IPS-NIHi11 (cell line): ENCODE results near the gene IL1RAP.
A peak's percentile ranks its signal among the peaks of the same experiment; 100 is the strongest.

ENCODE experiments used
- DNase-seq: peaks from one replicate; pipeline ENCODE4 v3.0.0; 2012; ENCODE audit warnings: mixed read lengths, low spot score

Gene IL1RAP

GRCh38 chr3:190579514-190580137 lies 65.7 kb downstream of the IL1RAP start:
- DNase-seq: no peak

GRCh38 chr3:190580417-190580816 lies 66.5 kb downstream of the IL1RAP start:
- no peak for DNase-seq

GRCh38 chr3:190581041-190581541 lies 67.2 kb downstream of the IL1RAP start:
- no peak for DNase-seq

- no peak for DNase-seq
Measured at GRCh38 chr3:190582667-190583066, 68.8 kb downstream of the IL1RAP start.

GRCh38 chr3:190585805-190586630 lies 72.1 kb downstream of the IL1RAP start:
- peak; percentile 62 for DNase-seq

- DNase-seq: peak; percentile 19
Measured at GRCh38 chr3:190586631-190587011, 72.7 kb downstream of the IL1RAP start.

- no peak for DNase-seq
Measured at GRCh38 chr3:190588570-190588969, 74.7 kb downstream of the IL1RAP start.

- no peak for DNase-seq
Measured at GRCh38 chr3:190589326-190589725, 75.4 kb downstream of the IL1RAP start.

- no peak for DNase-seq
Measured at GRCh38 chr3:190591080-190591479, 77.2 kb downstream of the IL1RAP start.

GRCh38 chr3:190593075-190593474 lies 79.2 kb downstream of the IL1RAP start:
- no peak for DNase-seq

GRCh38 chr3:190594171-190594570 lies 80.3 kb downstream of the IL1RAP start:
- no peak for DNase-seq

- no peak for DNase-seq
Measured at GRCh38 chr3:190595179-190595795, 81.4 kb downstream of the IL1RAP start.

- DNase-seq: no peak
Measured at GRCh38 chr3:190595807-190596206, 81.9 kb downstream of the IL1RAP start.

GRCh38 chr3:190596349-190597285 lies 82.7 kb downstream of the IL1RAP start:
- DNase-seq: no peak

GRCh38 chr3:190597291-190597690 lies 83.4 kb downstream of the IL1RAP start:
- peak; percentile 20 for DNase-seq

GRCh38 chr3:190601622-190602021 lies 87.7 kb downstream of the IL1RAP start:
- no peak for DNase-seq

GRCh38 chr3:190605385-190605784 lies 91.5 kb downstream of the IL1RAP start:
- DNase-seq: no peak

GRCh38 chr3:190606596-190606995 lies 92.7 kb downstream of the IL1RAP start:
- DNase-seq: no peak

- no peak for DNase-seq
Measured at GRCh38 chr3:190607021-190607420, 93.1 kb downstream of the IL1RAP start.

- no peak for DNase-seq
Measured at GRCh38 chr3:190608850-190609589, 95.1 kb downstream of the IL1RAP start.
